HG03521 (cell line): Measurements from ENCODE around the gene ATG9B.
A peak's percentile ranks its signal among the peaks of the same experiment; 100 is the strongest.
"Not testable (repeated sequence)": the region's sequence is repeated elsewhere in the genome, so short reads cannot be mapped to it uniquely, and the experiment has no call there.

Experiments used
- ATAC-seq: cut with Tn5 transposase; IDR thresholded peaks from one replicate; pipeline ENCODE4 v1.9.1; 2021; ENCODE audit warnings: mild to moderate bottlenecking, moderate library complexity; ENCODE audit not compliant: unreplicated experiment

ATG9B gene

GRCh38 chr7:151059367-151060112 lies 35.2 kb upstream of the ATG9B start, which contains the start of gene SLC4A2:
TSS of gene SLC4A2 (plus strand) at chr7:151059589. CDS start at chr7:151061988, 2,399 bp downstream.
- ATAC-seq = peak; percentile 25

- no peak for ATAC-seq
Measured at GRCh38 chr7:151058781-151059366, 34.6 kb upstream of the ATG9B start.

GRCh38 chr7:151057989-151058780 lies 33.9 kb upstream of the ATG9B start:
- ATAC-seq = peak; percentile 84

- peak; percentile 7 for ATAC-seq
Measured at GRCh38 chr7:151057506-151057988, 33.3 kb upstream of the ATG9B start, which contains the start of gene CDK5. TSS of gene CDK5 (minus strand) at chr7:151057897. CDS start at chr7:151057848, 49 bp downstream.

- ATAC-seq = no peak
Measured at GRCh38 chr7:151056666-151057505, 32.6 kb upstream of the ATG9B start.

- ATAC-seq = no peak
Measured at GRCh38 chr7:151056283-151056665, 32.0 kb upstream of the ATG9B start.

GRCh38 chr7:151053751-151054150 lies 29.5 kb upstream of the ATG9B start:
- ATAC-seq = no peak

GRCh38 chr7:151053096-151053495 lies 28.8 kb upstream of the ATG9B start:
- no peak for ATAC-seq

- ATAC-seq = no peak
Measured at GRCh38 chr7:151051108-151051507, 26.8 kb upstream of the ATG9B start.

- no peak for ATAC-seq
Measured at GRCh38 chr7:151048911-151049463, 24.7 kb upstream of the ATG9B start.

GRCh38 chr7:151047976-151048815 lies 23.9 kb upstream of the ATG9B start, which contains the start of gene ASIC3:
TSS of gene ASIC3 (plus strand) at chr7:151048531. CDS start at chr7:151048886, 355 bp downstream.
- no peak for ATAC-seq

- ATAC-seq = no peak
Measured at GRCh38 chr7:151046603-151047573, 22.6 kb upstream of the ATG9B start.

- ATAC-seq = no peak
Measured at GRCh38 chr7:151045967-151046366, 21.7 kb upstream of the ATG9B start.

- ATAC-seq = no peak
Measured at GRCh38 chr7:151045262-151045661, 21.0 kb upstream of the ATG9B start.

GRCh38 chr7:151043959-151044358 lies 19.7 kb upstream of the ATG9B start:
- no peak for ATAC-seq

- not testable (repeated sequence) for ATAC-seq
Measured at GRCh38 chr7:151043449-151043848, 19.2 kb upstream of the ATG9B start.

- ATAC-seq = no peak
Measured at GRCh38 chr7:151040616-151041375, 16.5 kb upstream of the ATG9B start.
